GM12878 (cell line): ENCODE measurements around the gene NFKBIA. TPM values are rescaled to one million over a fixed set of nuclear protein-coding genes. Genes with fewer than 3 reads are reported as not detected.
A peak's percentile ranks its signal among the peaks of the same experiment; 100 is the strongest.

ENCODE experiments used
- CBX3 ChIP-seq: fragments of 200-600 bp; sonication (generic); IDR thresholded peaks from 2 replicates; pipeline ENCODE4 v1.6.1; 2016; ENCODE audit warnings: low read depth, borderline replicate concordance
- CHD1 ChIP-seq: IDR thresholded peaks from 2 replicates; pipeline ENCODE4 v1.6.1; 2012; ENCODE audit warnings: low read depth, low read length, improper control_type of control experiment
- CREB1 ChIP-seq: IDR thresholded peaks from 2 replicates; pipeline ENCODE4 v1.6.1; 2012; ENCODE audit warnings: low read depth, mild to moderate bottlenecking, inconsistent platforms
- DPF2 ChIP-seq: fragments of 450-650 bp; IDR thresholded peaks from 2 replicates; pipeline ENCODE4 v1.6.1; 2017; ENCODE audit warnings: mild to moderate bottlenecking
- ETV6 ChIP-seq, 2 experiments: fragments of 450-650 bp in 1 of 2; IDR thresholded peaks in 1 of 2; conservative IDR thresholded peaks in 1 of 2; 2 replicates each; pipeline ENCODE4 v1.6.1; 2014; ENCODE audit warnings: antibody characterized with exemption in 1 of 2, borderline replicate concordance in 1 of 2, low read depth in 1 of 2, mild to moderate bottlenecking in 1 of 2, moderate library complexity in 1 of 2
- HDGF ChIP-seq: fragments of 450-650 bp; IDR thresholded peaks from 2 replicates; pipeline ENCODE4 v1.6.1; 2016; ENCODE audit warnings: antibody characterized with exemption
- JUND ChIP-seq: IDR thresholded peaks from 2 replicates; pipeline ENCODE4 v1.6.1; 2012; ENCODE audit warnings: low read depth, mild to moderate bottlenecking, low read length, improper control_type of control experiment, moderate library complexity
- MTA2 ChIP-seq: fragments of 450-650 bp; IDR thresholded peaks from 2 replicates; pipeline ENCODE4 v1.6.1; 2016; ENCODE audit warnings: low read depth, mild to moderate bottlenecking, moderate library complexity
- NR2F1 ChIP-seq: fragments of 450-650 bp; conservative IDR thresholded peaks from 2 replicates; pipeline ENCODE4 v1.6.1; 2017; ENCODE audit warnings: mild to moderate bottlenecking
- PML ChIP-seq: IDR thresholded peaks from 2 replicates; pipeline ENCODE4 v1.6.1; 2012; ENCODE audit warnings: low read length, inconsistent platforms
- RBBP5 ChIP-seq: fragments of 200-600 bp; sonication (generic); conservative IDR thresholded peaks from 2 replicates; pipeline ENCODE4 v1.6.1; 2016
- SMAD1 ChIP-seq: fragments of 450-650 bp; IDR thresholded peaks from 2 replicates; pipeline ENCODE4 v1.6.1; 2018; ENCODE audit warnings: mild to moderate bottlenecking, low read depth; ENCODE audit not compliant: partially characterized antibody
- USF1 ChIP-seq: IDR thresholded peaks from 2 replicates; pipeline ENCODE4 v1.6.1; 2011; ENCODE audit warnings: borderline replicate concordance, low read depth, mild to moderate bottlenecking, moderate library complexity, mixed read lengths, low read length; ENCODE audit not compliant: insufficient read depth; ENCODE audit errors: extremely low read length
- YBX1 ChIP-seq: fragments of 450-650 bp; IDR thresholded peaks from 2 replicates; pipeline ENCODE4 v1.6.1; 2016; ENCODE audit warnings: antibody characterized with exemption
- YY1 ChIP-seq: IDR thresholded peaks from 2 replicates; pipeline ENCODE4 v1.6.1; 2011; ENCODE audit warnings: low read depth, mild to moderate bottlenecking, low read length
- ZBED1 ChIP-seq: IDR thresholded peaks from 2 replicates; pipeline ENCODE4 v1.6.1; 2016; ENCODE audit warnings: borderline replicate concordance
- ZBTB4 ChIP-seq: fragments of 450-650 bp; formaldehyde crosslinking; IDR thresholded peaks from 2 replicates; pipeline ENCODE4 v1.4.0; 2022; ENCODE audit warnings: mild to moderate bottlenecking, moderate library complexity
- ZBTB40 ChIP-seq: fragments of 450-650 bp; IDR thresholded peaks from 2 replicates; pipeline ENCODE4 v1.6.1; 2016; ENCODE audit warnings: mild to moderate bottlenecking, moderate library complexity, borderline replicate concordance
- ZSCAN29 ChIP-seq: fragments of 450-650 bp; IDR thresholded peaks from 2 replicates; pipeline ENCODE4 v1.6.1; 2017; ENCODE audit warnings: mild to moderate bottlenecking, moderate library complexity
- polyA plus RNA-seq, 11 experiments: library from polyadenylated mRNA; depleted of rRNA in 4 of 11; unstranded in 6 of 11; stranded (reverse) in 5 of 11; fragments of >200 nt; fragmentation: Nextera tagmentation in 4 of 11; fragmentation: Illumina TruSeq in 1 of 11; extraction: Ambion mirVana in 4 of 11; extraction: Trizol in 1 of 11; gene quantifications; 1 replicate in 1 of 11; 2 replicates in 10 of 11; pipeline versions ENCODE4 v1.2.1 to v1.2.3, GENCODE V29; 2011 to 2016; ENCODE audit warnings: inconsistent platforms in 2 of 11, missing spikeins in 2 of 11, low read depth in 1 of 11
- total RNA-seq, 4 experiments: library from RNA; depleted of rRNA in 3 of 4; stranded (reverse); fragments of >200 nt in 3 of 4; fragmentation: Illumina TruSeq in 1 of 4; extraction: Trizol in 1 of 4; gene quantifications; 2 replicates each; pipeline versions ENCODE4 v1.2.1 to v1.2.3, GENCODE V29; 2013 to 2021
- TF ChIP-seq, protein P1 (sequence below): fragments of 450-650 bp; IDR thresholded peaks from 2 replicates; pipeline ENCODE4 v1.6.1; 2017; ENCODE audit warnings: antibody characterized with exemption, mild to moderate bottlenecking, moderate library complexity

The NFKBIA gene
- total and polyA plus RNA-seq, 10 of the 15 experiments (the other 5 are each of a cell fraction or from before 2014, with no cell fraction given): 123 to 419 (median 267) TPM

GRCh38 chr14:35416108-35416750, 11.7 kb upstream of the NFKBIA start (continued):
- TF ChIP-seq USF1 (no peak), ETV6 (conservative IDR thresholded peaks at IDR 0.05 in 1 of 2, IDR thresholded peaks at IDR 0.05 in 1 of 2; ENCODE audit: borderline replicate concordance in 1 of 2, low read depth in 1 of 2) (peak in 1 of 2 experiments; percentile 49; a peak in 1 of 4 replicates), ZBTB40 (no peak), YY1 (peak; percentile 63), CHD1 (no peak), YBX1 (no peak), NR2F1 (peak; percentile 66), ZBED1 (peak; percentile 38; the same call in 1 of the 2 replicates), HDGF (no peak), SMAD1 (no peak), CREB1 (peak; percentile 58; the same call in 1 of the 2 replicates), RBBP5 (no peak), MTA2 (peak; percentile 59), PML (peak; percentile 52; the same call in 1 of the 2 replicates), JUND (no peak), CBX3 (no peak), ZSCAN29 (no peak), DPF2 (peak; percentile 46), ZBTB4 (CRISPR knock-in tag) (no peak)
- TF ChIP-seq, protein P1, sequence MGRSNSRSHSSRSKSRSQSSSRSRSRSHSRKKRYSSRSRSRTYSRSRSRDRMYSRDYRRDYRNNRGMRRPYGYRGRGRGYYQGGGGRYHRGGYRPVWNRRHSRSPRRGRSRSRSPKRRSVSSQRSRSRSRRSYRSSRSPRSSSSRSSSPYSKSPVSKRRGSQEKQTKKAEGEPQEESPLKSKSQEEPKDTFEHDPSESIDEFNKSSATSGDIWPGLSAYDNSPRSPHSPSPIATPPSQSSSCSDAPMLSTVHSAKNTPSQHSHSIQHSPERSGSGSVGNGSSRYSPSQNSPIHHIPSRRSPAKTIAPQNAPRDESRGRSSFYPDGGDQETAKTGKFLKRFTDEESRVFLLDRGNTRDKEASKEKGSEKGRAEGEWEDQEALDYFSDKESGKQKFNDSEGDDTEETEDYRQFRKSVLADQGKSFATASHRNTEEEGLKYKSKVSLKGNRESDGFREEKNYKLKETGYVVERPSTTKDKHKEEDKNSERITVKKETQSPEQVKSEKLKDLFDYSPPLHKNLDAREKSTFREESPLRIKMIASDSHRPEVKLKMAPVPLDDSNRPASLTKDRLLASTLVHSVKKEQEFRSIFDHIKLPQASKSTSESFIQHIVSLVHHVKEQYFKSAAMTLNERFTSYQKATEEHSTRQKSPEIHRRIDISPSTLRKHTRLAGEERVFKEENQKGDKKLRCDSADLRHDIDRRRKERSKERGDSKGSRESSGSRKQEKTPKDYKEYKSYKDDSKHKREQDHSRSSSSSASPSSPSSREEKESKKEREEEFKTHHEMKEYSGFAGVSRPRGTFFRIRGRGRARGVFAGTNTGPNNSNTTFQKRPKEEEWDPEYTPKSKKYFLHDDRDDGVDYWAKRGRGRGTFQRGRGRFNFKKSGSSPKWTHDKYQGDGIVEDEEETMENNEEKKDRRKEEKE: no peak
